ENCODE measurements around the gene USP10. TPM values are rescaled to one million over a fixed set of nuclear protein-coding genes. Genes with fewer than 3 reads are reported as not detected.

Gene USP10
- polyA plus RNA-seq, 2 of the 4 experiments (the other 2 are of a cell fraction), result 61.5 to 93.5 TPM

DNA sequence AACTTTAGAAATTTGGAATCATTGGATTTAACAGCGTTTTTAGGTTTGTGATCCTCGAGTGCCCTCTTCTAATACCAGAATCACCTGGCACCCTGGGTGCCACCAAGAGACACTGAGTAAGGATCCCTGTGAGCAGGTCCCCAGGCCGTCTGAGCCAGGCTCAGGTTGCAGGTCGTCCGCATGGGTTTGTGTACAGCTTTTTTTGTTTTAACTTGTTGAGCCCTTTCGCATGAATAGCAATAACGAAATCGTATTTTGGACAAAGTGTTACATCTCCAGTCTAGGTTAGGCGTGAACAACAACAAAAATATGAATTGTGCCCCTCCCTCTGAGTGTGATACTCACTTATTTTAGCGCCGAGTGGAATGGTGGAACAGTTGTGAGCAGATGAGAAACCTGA, 10.9 kb downstream of the USP10 start:
- POLR2A ChIA-PET, result no interaction called here
- no peak for DNase-seq (ENCODE audit: low read depth in 1 of 2, low spot score in 1 of 2)

More for the DNA sequence above, 10.9 kb downstream of the USP10 start:
- no peaks in the 10 kb centered on the region for H3K9me3 ChIP-seq
- TF ChIP-seq KDM5A (IDR thresholded peaks at IDR 0.05) (no peak), FOSB (CRISPR knock-in tag; IDR thresholded peaks at IDR 0.05) (no peak), RCOR1 (IDR thresholded peaks at IDR 0.05; ENCODE audit: low read depth, low read length) (no peak), RNF2 (IDR thresholded peaks at IDR 0.05; ENCODE audit: borderline replicate concordance, low read depth) (no peak), ZSCAN20 (CRISPR knock-in tag; IDR thresholded peaks at IDR 0.05) (no peak), NPAS2 (CRISPR knock-in tag; IDR thresholded peaks at IDR 0.05; ENCODE audit: borderline replicate concordance) (no peak), CHD4 (IDR thresholded peaks at IDR 0.05; ENCODE audit: borderline replicate concordance) (no peak), NFE2L2 (conservative IDR thresholded peaks at IDR 0.05; ENCODE audit: low read length) (no peak), RARB (CRISPR knock-in tag; IDR thresholded peaks at IDR 0.05) (no peak), CHD2 (IDR thresholded peaks at IDR 0.05; ENCODE audit: low read length, partially characterized antibody) (no peak), FOXS1 (CRISPR knock-in tag; IDR thresholded peaks at IDR 0.05) (no peak), POLR2A (IDR thresholded peaks at IDR 0.05; ENCODE audit: low read length) (no peak), BHLHE40 (IDR thresholded peaks at IDR 0.05; ENCODE audit: low read depth, low read length) (no peak)
- TF ChIP-seq, protein P1, sequence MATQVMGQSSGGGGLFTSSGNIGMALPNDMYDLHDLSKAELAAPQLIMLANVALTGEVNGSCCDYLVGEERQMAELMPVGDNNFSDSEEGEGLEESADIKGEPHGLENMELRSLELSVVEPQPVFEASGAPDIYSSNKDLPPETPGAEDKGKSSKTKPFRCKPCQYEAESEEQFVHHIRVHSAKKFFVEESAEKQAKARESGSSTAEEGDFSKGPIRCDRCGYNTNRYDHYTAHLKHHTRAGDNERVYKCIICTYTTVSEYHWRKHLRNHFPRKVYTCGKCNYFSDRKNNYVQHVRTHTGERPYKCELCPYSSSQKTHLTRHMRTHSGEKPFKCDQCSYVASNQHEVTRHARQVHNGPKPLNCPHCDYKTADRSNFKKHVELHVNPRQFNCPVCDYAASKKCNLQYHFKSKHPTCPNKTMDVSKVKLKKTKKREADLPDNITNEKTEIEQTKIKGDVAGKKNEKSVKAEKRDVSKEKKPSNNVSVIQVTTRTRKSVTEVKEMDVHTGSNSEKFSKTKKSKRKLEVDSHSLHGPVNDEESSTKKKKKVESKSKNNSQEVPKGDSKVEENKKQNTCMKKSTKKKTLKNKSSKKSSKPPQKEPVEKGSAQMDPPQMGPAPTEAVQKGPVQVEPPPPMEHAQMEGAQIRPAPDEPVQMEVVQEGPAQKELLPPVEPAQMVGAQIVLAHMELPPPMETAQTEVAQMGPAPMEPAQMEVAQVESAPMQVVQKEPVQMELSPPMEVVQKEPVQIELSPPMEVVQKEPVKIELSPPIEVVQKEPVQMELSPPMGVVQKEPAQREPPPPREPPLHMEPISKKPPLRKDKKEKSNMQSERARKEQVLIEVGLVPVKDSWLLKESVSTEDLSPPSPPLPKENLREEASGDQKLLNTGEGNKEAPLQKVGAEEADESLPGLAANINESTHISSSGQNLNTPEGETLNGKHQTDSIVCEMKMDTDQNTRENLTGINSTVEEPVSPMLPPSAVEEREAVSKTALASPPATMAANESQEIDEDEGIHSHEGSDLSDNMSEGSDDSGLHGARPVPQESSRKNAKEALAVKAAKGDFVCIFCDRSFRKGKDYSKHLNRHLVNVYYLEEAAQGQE (IDR thresholded peaks at IDR 0.05), result no peak
- TF ChIP-seq, protein P2, sequence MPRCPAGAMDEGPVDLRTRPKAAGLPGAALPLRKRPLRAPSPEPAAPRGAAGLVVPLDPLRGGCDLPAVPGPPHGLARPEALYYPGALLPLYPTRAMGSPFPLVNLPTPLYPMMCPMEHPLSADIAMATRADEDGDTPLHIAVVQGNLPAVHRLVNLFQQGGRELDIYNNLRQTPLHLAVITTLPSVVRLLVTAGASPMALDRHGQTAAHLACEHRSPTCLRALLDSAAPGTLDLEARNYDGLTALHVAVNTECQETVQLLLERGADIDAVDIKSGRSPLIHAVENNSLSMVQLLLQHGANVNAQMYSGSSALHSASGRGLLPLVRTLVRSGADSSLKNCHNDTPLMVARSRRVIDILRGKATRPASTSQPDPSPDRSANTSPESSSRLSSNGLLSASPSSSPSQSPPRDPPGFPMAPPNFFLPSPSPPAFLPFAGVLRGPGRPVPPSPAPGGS (IDR thresholded peaks at IDR 0.05), result no peak
- TF ChIP-seq, protein P3, sequence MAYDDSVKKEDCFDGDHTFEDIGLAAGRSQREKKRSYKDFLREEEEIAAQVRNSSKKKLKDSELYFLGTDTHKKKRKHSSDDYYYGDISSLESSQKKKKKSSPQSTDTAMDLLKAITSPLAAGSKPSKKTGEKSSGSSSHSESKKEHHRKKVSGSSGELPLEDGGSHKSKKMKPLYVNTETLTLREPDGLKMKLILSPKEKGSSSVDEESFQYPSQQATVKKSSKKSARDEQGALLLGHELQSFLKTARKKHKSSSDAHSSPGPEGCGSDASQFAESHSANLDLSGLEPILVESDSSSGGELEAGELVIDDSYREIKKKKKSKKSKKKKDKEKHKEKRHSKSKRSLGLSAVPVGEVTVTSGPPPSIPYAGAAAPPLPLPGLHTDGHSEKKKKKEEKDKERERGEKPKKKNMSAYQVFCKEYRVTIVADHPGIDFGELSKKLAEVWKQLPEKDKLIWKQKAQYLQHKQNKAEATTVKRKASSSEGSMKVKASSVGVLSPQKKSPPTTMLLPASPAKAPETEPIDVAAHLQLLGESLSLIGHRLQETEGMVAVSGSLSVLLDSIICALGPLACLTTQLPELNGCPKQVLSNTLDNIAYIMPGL (CRISPR knock-in tag; IDR thresholded peaks at IDR 0.05; ENCODE audit: borderline replicate concordance), result no peak
- TF ChIP-seq, protein P4, sequence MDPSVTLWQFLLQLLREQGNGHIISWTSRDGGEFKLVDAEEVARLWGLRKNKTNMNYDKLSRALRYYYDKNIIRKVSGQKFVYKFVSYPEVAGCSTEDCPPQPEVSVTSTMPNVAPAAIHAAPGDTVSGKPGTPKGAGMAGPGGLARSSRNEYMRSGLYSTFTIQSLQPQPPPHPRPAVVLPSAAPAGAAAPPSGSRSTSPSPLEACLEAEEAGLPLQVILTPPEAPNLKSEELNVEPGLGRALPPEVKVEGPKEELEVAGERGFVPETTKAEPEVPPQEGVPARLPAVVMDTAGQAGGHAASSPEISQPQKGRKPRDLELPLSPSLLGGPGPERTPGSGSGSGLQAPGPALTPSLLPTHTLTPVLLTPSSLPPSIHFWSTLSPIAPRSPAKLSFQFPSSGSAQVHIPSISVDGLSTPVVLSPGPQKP (IDR thresholded peaks at IDR 0.05; ENCODE audit: low read depth, low read length), result no peak
- TF ChIP-seq, protein P5, sequence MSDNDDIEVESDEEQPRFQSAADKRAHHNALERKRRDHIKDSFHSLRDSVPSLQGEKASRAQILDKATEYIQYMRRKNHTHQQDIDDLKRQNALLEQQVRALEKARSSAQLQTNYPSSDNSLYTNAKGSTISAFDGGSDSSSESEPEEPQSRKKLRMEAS (IDR thresholded peaks at IDR 0.05), result no peak
- TF ChIP-seq, protein P6, sequence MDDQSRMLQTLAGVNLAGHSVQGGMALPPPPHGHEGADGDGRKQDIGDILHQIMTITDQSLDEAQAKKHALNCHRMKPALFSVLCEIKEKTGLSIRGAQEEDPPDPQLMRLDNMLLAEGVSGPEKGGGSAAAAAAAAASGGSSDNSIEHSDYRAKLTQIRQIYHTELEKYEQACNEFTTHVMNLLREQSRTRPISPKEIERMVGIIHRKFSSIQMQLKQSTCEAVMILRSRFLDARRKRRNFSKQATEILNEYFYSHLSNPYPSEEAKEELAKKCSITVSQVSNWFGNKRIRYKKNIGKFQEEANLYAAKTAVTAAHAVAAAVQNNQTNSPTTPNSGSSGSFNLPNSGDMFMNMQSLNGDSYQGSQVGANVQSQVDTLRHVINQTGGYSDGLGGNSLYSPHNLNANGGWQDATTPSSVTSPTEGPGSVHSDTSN (IDR thresholded peaks at IDR 0.05), result no peak
- FAIRE-seq (no peak), ATAC-seq (no peak)
- H3K4me1 ChIP-seq, result peaks cover 25% of the 10 kb centered on the region
- H3K27ac ChIP-seq, result no peak overlapping the region
- H3K4me2 ChIP-seq, result no peak overlapping the region
- 86% methylated on average over 11 of the region's 11 CpGs for WGBS (ENCODE audit: missing lambda C conversion rate)
- CTCF ChIA-PET, result interaction anchor here (0.8 to 9.4 kb wide), 6 partner anchors 7 to 88 kb away, joined by 3 to 133 read pairs (median 8); no protein-coding TSS in a partner anchor
- no peak overlapping the region for H3K4me3 ChIP-seq

Measured in A549 (cell line).